BLaER1 (cell line): ENCODE measurements around the gene KLF3.

Source experiments
- H3K27ac ChIP-seq: shearing (Covaris generic); formaldehyde crosslinking; 2 replicates; pipeline ENCODE4 v1.8.1; 2022
- H3K27me3 ChIP-seq: shearing (Covaris generic); formaldehyde crosslinking; 2 replicates; pipeline ENCODE4 v1.8.1; 2022
- H3K36me3 ChIP-seq: shearing (Covaris generic); formaldehyde crosslinking; 2 replicates; pipeline ENCODE4 v1.8.1; 2022
- H3K4me1 ChIP-seq: shearing (Covaris generic); formaldehyde crosslinking; 2 replicates; pipeline ENCODE4 v1.8.1; 2022
- H3K4me2 ChIP-seq: shearing (Covaris generic); formaldehyde crosslinking; 2 replicates; pipeline ENCODE4 v1.8.1; 2022
- H3K4me3 ChIP-seq: shearing (Covaris generic); formaldehyde crosslinking; 2 replicates; pipeline ENCODE4 v1.8.1; 2022
- H3K9ac ChIP-seq: shearing (Covaris generic); formaldehyde crosslinking; 2 replicates; pipeline ENCODE4 v1.8.1; 2022
- H3K9me3 ChIP-seq: shearing (Covaris generic); formaldehyde crosslinking; 2 replicates; pipeline ENCODE4 v1.8.1; 2022
- H4K20me1 ChIP-seq: shearing (Covaris generic); formaldehyde crosslinking; 2 replicates; pipeline ENCODE4 v1.8.1; 2022
- Cebpa-rat ChIP-seq: shearing (Covaris generic); IDR thresholded peaks from 2 replicates; pipeline ENCODE4 v1.8.1; 2022

Gene KLF3

GRCh38 chr4:38672397-38673129 lies 8.6 kb downstream of the KLF3 start:
- H3K4me2 ChIP-seq, result peak overlapping the region; percentile 45
- no peak for TF ChIP-seq Cebpa-rat
- peaks cover 31% of the 10 kb centered on the region for H4K20me1 ChIP-seq
- no peaks in the 10 kb centered on the region for H3K9me3 ChIP-seq
- H3K4me1 ChIP-seq, result peaks cover 10% of the 10 kb centered on the region
- H3K36me3 ChIP-seq, result no peaks in the 10 kb centered on the region
- no peak overlapping the region for H3K9ac ChIP-seq
- H3K27ac ChIP-seq, result no peak overlapping the region
- H3K27me3 ChIP-seq, result peaks cover 64% of the 10 kb centered on the region
- H3K4me3 ChIP-seq, result no peak overlapping the region

DNA sequence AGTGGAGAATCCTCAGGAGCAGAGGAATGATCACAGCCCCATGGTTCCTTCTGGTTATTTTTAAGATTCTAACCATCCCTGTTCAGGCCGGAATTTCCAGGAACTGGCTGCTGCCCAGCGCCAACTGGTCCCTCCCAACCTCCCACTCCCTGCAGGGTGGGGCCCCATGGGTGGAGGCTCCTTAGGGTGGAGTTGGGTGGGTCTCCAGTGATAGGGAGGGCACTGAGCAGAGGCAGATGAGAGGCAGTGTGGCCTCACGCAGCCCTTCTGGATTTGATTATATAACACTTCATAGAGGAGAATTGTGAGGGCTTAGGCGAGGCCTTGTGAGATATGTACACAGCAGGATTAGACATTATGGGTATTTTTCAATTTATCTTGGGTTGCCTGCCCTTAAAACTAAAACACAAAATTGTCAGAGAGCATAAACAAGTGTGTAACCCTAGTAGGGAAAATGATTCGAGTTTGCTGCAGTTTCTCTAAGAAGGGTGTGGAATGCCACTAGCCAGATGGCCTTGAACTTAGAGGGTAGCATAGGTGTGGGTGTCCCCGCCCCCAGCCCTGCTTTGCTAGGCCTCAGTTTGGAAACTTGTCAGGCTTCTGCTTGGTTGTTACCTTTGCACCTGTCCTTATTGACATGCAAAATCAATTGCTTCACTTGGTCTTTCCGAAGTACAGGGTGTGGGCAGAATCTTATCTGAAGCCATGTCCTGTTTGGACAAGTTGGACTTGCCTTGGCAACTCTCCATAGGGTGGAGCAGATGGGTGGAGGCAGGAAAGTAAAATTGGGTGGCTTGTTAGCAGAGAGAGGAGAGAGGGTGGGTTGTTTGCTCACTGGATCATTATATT lies 9.4 kb downstream of the KLF3 start:
- TF ChIP-seq Cebpa-rat, result no peak
- Histone ChIP-seq H4K20me1 (peaks cover 23% of the 10 kb centered on the region; the same call in 1 of the 2 replicates), H3K27ac (no peak overlapping the region)

DNA sequence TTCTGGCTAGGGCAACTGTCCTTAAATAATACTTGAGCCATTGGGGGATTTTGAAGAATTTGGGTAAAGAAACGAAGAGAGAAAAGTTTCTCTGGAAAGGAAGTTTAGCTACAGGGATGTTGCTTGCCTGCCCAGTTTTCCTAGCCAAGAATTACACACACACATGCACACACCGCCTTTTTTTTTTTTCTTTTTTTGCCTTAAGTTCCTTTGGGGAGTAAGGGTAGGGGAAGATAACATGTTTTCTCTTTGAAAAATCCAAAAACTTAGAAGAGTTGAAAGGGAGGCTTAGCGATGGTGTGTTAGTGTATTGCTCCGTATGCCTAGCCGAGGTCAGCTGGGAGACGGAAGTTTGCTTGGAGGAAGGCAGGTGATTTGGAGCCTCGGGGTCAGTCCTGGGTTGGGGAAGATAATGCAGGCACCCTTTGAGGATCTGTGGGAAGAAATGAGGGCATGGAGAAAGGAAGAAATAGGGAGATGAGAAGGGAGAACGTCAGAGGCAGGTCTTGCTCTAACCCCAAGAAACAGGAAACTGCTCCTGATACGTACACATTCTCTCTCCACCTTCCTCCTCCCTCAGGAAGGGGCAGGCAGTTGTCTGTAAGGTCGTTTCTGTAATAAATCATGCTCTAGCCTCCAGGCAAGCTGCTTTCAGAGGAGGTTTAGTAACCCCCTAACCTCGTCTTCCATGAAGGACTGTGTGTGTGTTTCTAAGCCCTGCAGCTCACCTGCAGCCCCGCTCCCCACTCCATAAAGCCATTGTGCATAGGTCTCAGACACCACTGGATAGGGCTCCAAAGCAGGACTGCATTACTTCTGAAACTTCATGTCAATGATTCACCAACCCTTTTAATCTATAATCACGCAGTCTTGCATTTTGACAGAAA lies 10.5 kb downstream of the KLF3 start:
- Histone ChIP-seq H3K4me1 (peaks cover 10% of the 10 kb centered on the region), H3K27ac (no peak overlapping the region), H3K4me2 (no peak overlapping the region), H4K20me1 (peaks cover 18% of the 10 kb centered on the region; the same call in 1 of the 2 replicates), H3K9me3 (no peaks in the 10 kb centered on the region), H3K4me3 (no peak overlapping the region), H3K36me3 (no peaks in the 10 kb centered on the region), H3K27me3 (peaks cover 45% of the 10 kb centered on the region), H3K9ac (no peak overlapping the region)
- no peak for TF ChIP-seq Cebpa-rat

More for the DNA sequence above, 9.4 kb downstream of the KLF3 start:
- Histone ChIP-seq H3K4me3 (no peak overlapping the region), H3K4me1 (peaks cover 10% of the 10 kb centered on the region), H3K9me3 (no peaks in the 10 kb centered on the region), H3K9ac (no peak overlapping the region), H3K27me3 (peaks cover 56% of the 10 kb centered on the region), H3K36me3 (no peaks in the 10 kb centered on the region), H3K4me2 (no peak overlapping the region)

DNA sequence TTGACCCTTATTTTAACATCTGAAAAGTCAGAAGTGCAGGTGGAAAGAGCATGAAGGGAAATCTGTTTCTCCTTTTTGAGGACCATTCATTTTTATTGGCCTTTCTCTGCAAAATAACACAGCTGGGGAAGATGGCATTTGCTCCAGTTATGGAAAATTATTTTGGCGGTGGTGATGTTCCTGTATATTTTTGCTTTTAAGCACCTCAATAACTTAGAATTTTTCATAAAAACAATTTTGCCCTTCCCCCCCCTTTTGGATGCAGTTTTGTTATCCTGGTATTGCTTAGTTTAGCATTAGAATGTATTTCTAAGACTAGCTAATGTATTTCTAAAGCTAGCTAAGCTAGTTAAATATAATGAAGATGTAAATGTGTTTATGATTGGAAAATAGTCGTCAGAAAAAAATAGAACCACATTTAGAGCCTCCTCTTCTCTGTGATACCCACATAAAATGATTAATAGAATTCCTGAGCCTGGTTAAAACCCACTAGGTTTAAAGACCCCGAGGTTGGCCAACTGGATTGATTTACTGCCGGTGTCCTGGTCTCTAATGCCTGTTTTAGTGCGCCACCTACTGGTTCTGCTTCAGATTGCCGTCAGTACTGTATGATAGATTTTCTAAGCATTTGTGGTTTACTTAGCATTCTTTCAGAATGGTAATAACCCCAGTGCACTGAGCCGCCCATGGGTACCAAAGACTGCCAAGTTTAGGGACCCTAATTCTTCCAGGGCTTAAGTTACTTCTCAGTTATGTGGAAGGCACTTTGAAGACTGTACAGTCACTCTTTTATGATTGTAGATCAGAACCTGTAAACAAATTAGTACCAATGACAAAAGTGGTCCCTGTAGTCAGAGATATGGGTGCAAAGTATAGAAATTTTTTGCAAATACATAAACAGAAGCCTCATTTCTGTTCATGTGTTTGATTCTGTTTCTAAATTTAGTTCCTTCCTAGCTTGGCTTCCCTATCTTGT lies 11.4 kb downstream of the KLF3 start:
- Histone ChIP-seq H3K4me1 (peaks cover 10% of the 10 kb centered on the region), H3K4me3 (no peak overlapping the region), H3K27ac (no peak overlapping the region), H3K9me3 (no peaks in the 10 kb centered on the region), H4K20me1 (peaks cover 12% of the 10 kb centered on the region; the same call in 1 of the 2 replicates), H3K27me3 (peaks cover 36% of the 10 kb centered on the region), H3K4me2 (no peak overlapping the region), H3K9ac (no peak overlapping the region), H3K36me3 (no peaks in the 10 kb centered on the region)
- no peak for TF ChIP-seq Cebpa-rat

GRCh38 chr4:38676986-38677385 lies 13.0 kb downstream of the KLF3 start:
- Histone ChIP-seq H4K20me1 (no peaks in the 10 kb centered on the region), H3K27me3 (peaks cover 22% of the 10 kb centered on the region), H3K4me2 (no peak overlapping the region), H3K36me3 (no peaks in the 10 kb centered on the region), H3K27ac (no peak overlapping the region), H3K4me1 (peaks cover 9% of the 10 kb centered on the region), H3K9me3 (no peaks in the 10 kb centered on the region), H3K9ac (no peak overlapping the region), H3K4me3 (no peak overlapping the region)
- no peak for TF ChIP-seq Cebpa-rat

DNA sequence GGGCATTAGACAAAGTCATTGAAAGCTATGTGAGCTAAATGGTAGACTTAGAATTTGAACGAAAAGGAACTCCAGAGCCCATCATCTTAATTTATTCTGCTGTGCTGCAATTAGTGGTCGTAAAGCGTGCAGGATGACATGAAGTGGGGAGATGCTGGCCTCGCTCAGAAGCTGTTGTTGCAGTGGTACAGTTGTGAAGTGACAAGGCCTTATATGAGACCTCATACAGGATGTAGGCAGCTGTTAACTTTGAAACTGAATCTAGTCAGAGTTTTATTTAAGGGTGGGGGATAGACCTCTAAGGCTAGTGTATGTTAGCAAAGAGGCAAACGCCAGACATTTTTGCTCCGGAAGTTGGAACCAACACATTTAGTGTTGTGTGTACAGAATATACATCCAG lies 13.4 kb downstream of the KLF3 start:
- no peak overlapping the region for H3K27ac ChIP-seq

DNA sequence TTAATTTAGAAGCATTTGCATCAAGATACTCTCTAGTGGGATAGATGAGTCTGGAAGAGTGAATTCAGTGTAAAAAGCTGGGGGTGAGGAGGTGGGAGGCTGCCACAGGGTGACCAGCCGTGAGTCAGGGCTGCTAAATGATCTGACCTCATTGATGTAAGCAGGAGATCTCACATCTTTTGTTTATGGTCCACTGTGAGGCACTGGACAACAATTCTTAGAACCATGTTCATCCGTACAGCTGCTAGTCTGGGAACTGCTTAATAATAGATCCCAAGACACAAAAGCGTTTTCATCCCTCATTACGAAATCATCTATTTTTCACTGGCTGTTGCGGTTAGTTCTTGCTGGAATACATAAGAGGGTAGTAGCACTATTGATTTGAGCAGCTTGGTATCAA lies 14.1 kb downstream of the KLF3 start:
- no peak overlapping the region for H3K4me2 ChIP-seq
- no peaks in the 10 kb centered on the region for H3K36me3 ChIP-seq
- peaks cover 19% of the 10 kb centered on the region for H3K27me3 ChIP-seq
- no peak overlapping the region for H3K27ac ChIP-seq
- TF ChIP-seq Cebpa-rat, result no peak
- H3K4me1 ChIP-seq, result no peaks in the 10 kb centered on the region
- H3K9ac ChIP-seq, result no peak overlapping the region
- H4K20me1 ChIP-seq, result no peaks in the 10 kb centered on the region
- H3K9me3 ChIP-seq, result no peaks in the 10 kb centered on the region
- H3K4me3 ChIP-seq, result no peak overlapping the region

More for the DNA sequence above, 13.4 kb downstream of the KLF3 start:
- Histone ChIP-seq H3K9me3 (no peaks in the 10 kb centered on the region), H3K4me1 (peaks cover 4% of the 10 kb centered on the region), H3K4me3 (no peak overlapping the region), H3K9ac (no peak overlapping the region), H3K4me2 (no peak overlapping the region), H4K20me1 (no peaks in the 10 kb centered on the region), H3K36me3 (no peaks in the 10 kb centered on the region), H3K27me3 (peaks cover 19% of the 10 kb centered on the region)
- no peak for TF ChIP-seq Cebpa-rat

DNA sequence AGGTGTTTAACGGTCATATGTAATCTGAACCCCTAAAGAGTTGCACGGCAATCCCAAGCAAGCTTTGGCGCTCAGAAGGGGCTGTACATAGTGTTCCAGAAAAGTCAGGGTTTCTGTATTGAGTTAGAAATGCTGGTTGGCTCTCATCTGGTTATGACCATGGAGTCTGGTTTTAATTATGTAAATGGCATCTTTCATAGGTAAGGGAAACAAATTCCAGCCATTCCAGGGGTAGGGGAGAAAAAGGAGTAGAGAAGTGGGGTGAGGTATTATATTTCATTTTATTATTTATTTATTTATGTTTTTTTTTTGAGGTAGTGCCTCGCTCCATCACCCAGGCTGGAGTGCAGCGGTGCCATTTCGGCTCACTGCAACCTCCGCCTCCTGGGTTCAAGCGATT lies 15.9 kb downstream of the KLF3 start:
- no peak for TF ChIP-seq Cebpa-rat
- Histone ChIP-seq H3K9me3 (no peaks in the 10 kb centered on the region), H4K20me1 (no peaks in the 10 kb centered on the region), H3K4me2 (no peak overlapping the region), H3K4me1 (no peaks in the 10 kb centered on the region), H3K4me3 (no peak overlapping the region), H3K9ac (no peak overlapping the region), H3K27me3 (peaks cover 5% of the 10 kb centered on the region; the same call in 1 of the 2 replicates), H3K27ac (no peak overlapping the region), H3K36me3 (no peaks in the 10 kb centered on the region)
